Neuronal stem cell (in vitro differentiated cells): ENCODE measurements around the gene SCFD1.

Experiments used
- DNase-seq: peaks from one replicate; pipeline ENCODE4 v3.0.0-alpha.2; 2013; ENCODE audit warnings: low spot score
- H2AFZ ChIP-seq: one replicate; pipeline ENCODE4 v1.6.1; 2013; ENCODE audit warnings: mild to moderate bottlenecking, low read length, inconsistent platforms
- H2AK5ac ChIP-seq: 2 replicates; pipeline ENCODE4 v1.6.1; 2013; ENCODE audit warnings: low read depth, mild to moderate bottlenecking, inconsistent platforms, low read length, moderate library complexity, mixed read lengths
- H2BK120ac ChIP-seq: 2 replicates; pipeline ENCODE4 v1.6.1; 2013; ENCODE audit warnings: low read depth, mild to moderate bottlenecking, inconsistent platforms, low read length, moderate library complexity, mixed read lengths
- H2BK12ac ChIP-seq: one replicate; pipeline ENCODE4 v1.6.1; 2013; ENCODE audit warnings: low read length, inconsistent platforms
- H2BK15ac ChIP-seq: 2 replicates; pipeline ENCODE4 v1.6.1; 2013; ENCODE audit warnings: mild to moderate bottlenecking, low read length, inconsistent platforms, mixed read lengths
- H2BK5ac ChIP-seq: one replicate; pipeline ENCODE4 v1.6.1; 2013; ENCODE audit warnings: inconsistent platforms, mild to moderate bottlenecking, low read length, moderate library complexity
- H3K14ac ChIP-seq: one replicate; pipeline ENCODE4 v1.6.1; 2013; ENCODE audit warnings: low read length, inconsistent platforms
- H3K18ac ChIP-seq: 2 replicates; pipeline ENCODE4 v1.6.1; 2013; ENCODE audit warnings: low read length, inconsistent platforms
- H3K23ac ChIP-seq: 2 replicates; pipeline ENCODE4 v1.6.1; 2013; ENCODE audit warnings: low read depth, mild to moderate bottlenecking, mixed read lengths, low read length, inconsistent platforms; ENCODE audit not compliant: poor library complexity
- H3K27ac ChIP-seq: replicated peaks from 3 replicates; pipeline ENCODE4 v1.5.1; 2013; ENCODE audit warnings: low read length, inconsistent platforms
- H3K27me3 ChIP-seq, 3 experiments: 2 replicates each; pipeline ENCODE4 v1.6.1; 2013; ENCODE audit warnings: low read length in 3 of 3, mild to moderate bottlenecking in 2 of 3, inconsistent platforms in 1 of 3, low read depth in 1 of 3, mixed read lengths in 1 of 3, moderate library complexity in 1 of 3; ENCODE audit not compliant: control insufficient read depth in 3 of 3, insufficient read depth in 3 of 3
- H3K36me3 ChIP-seq, 2 donors: replicated peaks in 1 of 2; 2 replicates each; pipeline ENCODE4 v1.6.1; 2013; ENCODE audit warnings: low read length in 2 of 2; ENCODE audit not compliant: control insufficient read depth in 2 of 2, insufficient read depth in 2 of 2
- H3K4ac ChIP-seq: 2 replicates; pipeline ENCODE4 v1.6.1; 2013; ENCODE audit warnings: inconsistent platforms, mild to moderate bottlenecking, low read length, moderate library complexity
- H3K4me1 ChIP-seq, 2 donors: 1 replicate in 1 of 2; 2 replicates in 1 of 2; pipeline ENCODE4 v1.6.1; 2013; ENCODE audit warnings: low read length in 2 of 2, low read depth in 1 of 2; ENCODE audit not compliant: control insufficient read depth in 2 of 2, insufficient read depth in 1 of 2
- H3K4me2 ChIP-seq: one replicate; pipeline ENCODE4 v1.6.1; 2013; ENCODE audit warnings: mild to moderate bottlenecking, low read length, inconsistent platforms; ENCODE audit not compliant: insufficient read depth, poor library complexity, severe bottlenecking
- H3K4me3 ChIP-seq, 2 donors: 2 replicates each; pipeline ENCODE4 v1.5.1; 2013; ENCODE audit warnings: low read length in 2 of 2, mild to moderate bottlenecking in 2 of 2, inconsistent platforms in 1 of 2, moderate library complexity in 1 of 2
- H3K79me1 ChIP-seq: one replicate; pipeline ENCODE4 v1.6.1; 2013; ENCODE audit warnings: low read depth, mild to moderate bottlenecking, inconsistent platforms, low read length, moderate library complexity
- H3K9ac ChIP-seq: one replicate; pipeline ENCODE4 v1.6.1; 2013; ENCODE audit warnings: mild to moderate bottlenecking, low read depth, low read length, inconsistent platforms; ENCODE audit not compliant: poor library complexity
- H3K9me3 ChIP-seq, 2 donors: replicated peaks in 1 of 2; 2 replicates each; pipeline versions ENCODE3 to v1.6.1; 2013; ENCODE audit warnings: low read length in 2 of 2, mild to moderate bottlenecking in 2 of 2, inconsistent platforms in 1 of 2, low read depth in 1 of 2, mixed read lengths in 1 of 2, moderate library complexity in 1 of 2; ENCODE audit not compliant: control insufficient read depth in 2 of 2, insufficient read depth in 1 of 2
- H4K8ac ChIP-seq: one replicate; pipeline ENCODE4 v1.6.1; 2013; ENCODE audit warnings: low read depth, mild to moderate bottlenecking, inconsistent platforms, low read length, moderate library complexity
- H4K91ac ChIP-seq: one replicate; pipeline ENCODE4 v1.6.1; 2013; ENCODE audit warnings: low read length, low read depth, mild to moderate bottlenecking, inconsistent platforms; ENCODE audit not compliant: poor library complexity
- WGBS, 2 donors: extraction: QIAGEN DNeasy Blood & Tissue Kit; methylation state at CpG; one replicate each; pipeline ENCODE4 v1.1.7; 2013; ENCODE audit warnings: missing lambda C conversion rate in 2 of 2, mixed read lengths in 1 of 2; ENCODE audit not compliant: insufficient read length in 2 of 2, insufficient replicate concordance in 1 of 2; ENCODE audit errors: extremely low coverage in 2 of 2; 5-methylcytosine and 5-hydroxymethylcytosine counted together

SCFD1 gene

DNA sequence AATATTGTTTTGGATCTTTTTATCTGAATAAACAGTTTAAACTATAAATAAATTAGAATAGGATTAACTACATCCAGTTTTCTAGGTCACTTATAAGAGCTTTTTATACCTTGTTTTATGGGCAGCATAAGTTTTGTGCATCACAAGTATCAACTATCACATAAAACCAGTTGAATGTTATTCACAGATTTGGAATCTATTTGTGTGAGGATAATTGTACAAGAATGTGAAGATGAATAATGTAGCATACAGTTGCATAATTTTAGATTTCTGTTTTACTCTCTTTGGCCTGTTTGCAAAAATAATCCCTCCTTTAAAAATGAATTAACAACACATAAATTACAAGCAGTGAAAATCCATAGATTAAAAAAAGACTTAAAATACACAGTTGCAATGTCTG lies 88.8 kb downstream of the SCFD1 start:
- Histone ChIP-seq H4K8ac (no peak overlapping the region), H2AFZ (no peak overlapping the region), H3K4me1 (no peaks in the 10 kb centered on the region), H3K23ac (no peak overlapping the region), H3K14ac (no peak overlapping the region), H2BK120ac (no peak overlapping the region), H3K4me3 (no peak overlapping the region), H3K4ac (no peak overlapping the region), H3K79me1 (no peaks in the 10 kb centered on the region), H3K36me3 (peaks cover 1 to 59% of the 10 kb centered on the region in 2 donors), H3K27ac (no peak overlapping the region), H4K91ac (no peak overlapping the region), H2BK12ac (no peak overlapping the region), H3K4me2 (no peak overlapping the region), H2BK15ac (no peak overlapping the region), H2AK5ac (no peak overlapping the region), H3K18ac (no peak overlapping the region), H3K9me3 (no peaks in the 10 kb centered on the region), H3K9ac (no peak overlapping the region), H2BK5ac (no peak overlapping the region), H3K27me3 (no peaks in the 10 kb centered on the region)
- DNase-seq = no peak

- Histone ChIP-seq H3K23ac (no peak overlapping the region), H2BK5ac (no peak overlapping the region), H2BK12ac (no peak overlapping the region), H2AFZ (no peak overlapping the region), H2AK5ac (no peak overlapping the region), H4K8ac (no peak overlapping the region), H2BK15ac (no peak overlapping the region), H3K4me1 (no peaks in the 10 kb centered on the region), H4K91ac (no peak overlapping the region), H3K9ac (no peak overlapping the region), H3K4me3 (no peak overlapping the region), H3K9me3 (no peaks in the 10 kb centered on the region), H3K36me3 (peaks cover 0 to 56% of the 10 kb centered on the region in 2 donors), H3K27me3 (no peaks in the 10 kb centered on the region), H3K14ac (no peak overlapping the region), H2BK120ac (no peak overlapping the region), H3K4ac (no peak overlapping the region), H3K27ac (no peak overlapping the region), H3K4me2 (no peak overlapping the region), H3K18ac (no peak overlapping the region), H3K79me1 (no peaks in the 10 kb centered on the region)
- WGBS, 2 donors = no CpG with 5 or more reads among the region's 3 CpGs
- no peak for DNase-seq
Measured at GRCh38 chr14:30719137-30719536, 97.0 kb downstream of the SCFD1 start.

DNA sequence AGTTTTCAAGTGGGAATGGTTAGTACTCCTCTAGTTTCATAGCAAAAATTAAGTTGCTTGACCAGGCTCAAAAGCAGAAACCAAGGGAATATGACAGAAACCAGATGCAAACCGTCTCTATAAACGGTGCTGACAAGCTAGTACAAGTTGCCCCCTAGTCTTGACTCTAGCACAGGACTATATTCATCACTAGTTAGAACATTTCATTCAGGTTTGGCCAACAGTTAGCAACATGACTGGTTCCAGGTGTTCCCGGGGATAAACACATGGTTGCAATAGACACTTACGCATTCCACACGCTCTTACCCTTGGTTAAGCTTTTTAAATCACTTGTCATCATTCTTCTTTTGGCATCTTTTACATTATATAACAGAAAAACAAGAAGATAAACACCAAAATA lies 103.6 kb downstream of the SCFD1 start:
- H3K4ac ChIP-seq = no peak overlapping the region
- H3K14ac ChIP-seq = no peak overlapping the region
- H3K27me3 ChIP-seq = no peaks in the 10 kb centered on the region
- no peak overlapping the region for H2BK15ac ChIP-seq
- H3K18ac ChIP-seq = no peak overlapping the region
- WGBS, 2 donors = no CpG with 5 or more reads among the region's 5 CpGs
- H2AK5ac ChIP-seq = no peak overlapping the region
- no peak overlapping the region for H3K4me2 ChIP-seq
- H3K27ac ChIP-seq = no peak overlapping the region
- no peak overlapping the region for H3K4me3 ChIP-seq
- H4K91ac ChIP-seq = no peak overlapping the region
- no peak overlapping the region for H3K23ac ChIP-seq
- peaks cover 2% of the 10 kb centered on the region for H3K79me1 ChIP-seq
- H2AFZ ChIP-seq = no peak overlapping the region
- no peak overlapping the region for H2BK12ac ChIP-seq
- no peak overlapping the region for H4K8ac ChIP-seq
- H3K4me1 ChIP-seq = no peaks in the 10 kb centered on the region
- no peak for DNase-seq
- H2BK5ac ChIP-seq = no peak overlapping the region
- H3K9me3 ChIP-seq = peaks cover 0 to 8% of the 10 kb centered on the region in 2 donors
- no peak overlapping the region for H3K9ac ChIP-seq
- peaks cover 4 to 58% of the 10 kb centered on the region in 2 donors for H3K36me3 ChIP-seq
- H2BK120ac ChIP-seq = no peak overlapping the region

- Histone ChIP-seq H3K27ac (no peak overlapping the region), H3K4me3 (no peak overlapping the region), H3K14ac (no peak overlapping the region), H3K4me1 (no peaks in the 10 kb centered on the region), H3K4me2 (no peak overlapping the region), H2BK15ac (no peak overlapping the region), H3K27me3 (no peaks in the 10 kb centered on the region), H2AFZ (no peak overlapping the region), H3K9me3 (peaks cover 0 to 8% of the 10 kb centered on the region in 2 donors), H3K23ac (no peak overlapping the region), H4K91ac (no peak overlapping the region), H2BK5ac (no peak overlapping the region), H3K4ac (no peak overlapping the region), H3K36me3 (peaks cover 4 to 51% of the 10 kb centered on the region in 2 donors), H3K9ac (no peak overlapping the region), H2BK12ac (no peak overlapping the region), H2AK5ac (no peak overlapping the region), H3K18ac (no peak overlapping the region), H3K79me1 (peaks cover 2% of the 10 kb centered on the region), H2BK120ac (no peak overlapping the region), H4K8ac (no peak overlapping the region)
- no peak for DNase-seq
- WGBS, 2 donors = no CpG with 5 or more reads among the region's 5 CpGs
Measured at GRCh38 chr14:30728471-30728870, 106.4 kb downstream of the SCFD1 start.
